HG02981 (cell line): ENCODE results near the gene CHID1.

Source experiments
- ATAC-seq: cut with Tn5 transposase; IDR thresholded peaks from one replicate; pipeline ENCODE4 v1.9.1; 2021; ENCODE audit warnings: mild to moderate bottlenecking, moderate library complexity; ENCODE audit not compliant: unreplicated experiment

The CHID1 gene

DNA sequence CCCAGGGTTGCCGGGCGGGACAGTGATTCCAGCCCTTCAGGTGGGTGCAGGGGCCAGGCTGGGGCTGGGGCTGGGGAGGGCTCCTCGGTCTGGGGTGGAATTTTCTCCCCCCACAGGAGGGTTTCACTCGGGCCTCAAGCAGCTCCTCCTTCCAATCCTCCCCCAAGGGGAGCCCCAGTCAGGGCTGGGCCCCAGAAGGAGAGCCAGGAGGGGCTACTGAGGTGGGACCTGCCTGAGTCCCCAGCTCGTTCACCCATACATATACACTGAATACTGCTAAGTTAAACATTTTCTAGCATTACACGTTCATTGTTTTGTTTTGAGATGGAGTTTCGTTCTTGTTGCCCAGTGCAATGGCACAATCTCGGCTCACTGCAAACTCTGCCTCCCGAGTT is 84.4 kb downstream of the CHID1 start:
- no peak for ATAC-seq

DNA sequence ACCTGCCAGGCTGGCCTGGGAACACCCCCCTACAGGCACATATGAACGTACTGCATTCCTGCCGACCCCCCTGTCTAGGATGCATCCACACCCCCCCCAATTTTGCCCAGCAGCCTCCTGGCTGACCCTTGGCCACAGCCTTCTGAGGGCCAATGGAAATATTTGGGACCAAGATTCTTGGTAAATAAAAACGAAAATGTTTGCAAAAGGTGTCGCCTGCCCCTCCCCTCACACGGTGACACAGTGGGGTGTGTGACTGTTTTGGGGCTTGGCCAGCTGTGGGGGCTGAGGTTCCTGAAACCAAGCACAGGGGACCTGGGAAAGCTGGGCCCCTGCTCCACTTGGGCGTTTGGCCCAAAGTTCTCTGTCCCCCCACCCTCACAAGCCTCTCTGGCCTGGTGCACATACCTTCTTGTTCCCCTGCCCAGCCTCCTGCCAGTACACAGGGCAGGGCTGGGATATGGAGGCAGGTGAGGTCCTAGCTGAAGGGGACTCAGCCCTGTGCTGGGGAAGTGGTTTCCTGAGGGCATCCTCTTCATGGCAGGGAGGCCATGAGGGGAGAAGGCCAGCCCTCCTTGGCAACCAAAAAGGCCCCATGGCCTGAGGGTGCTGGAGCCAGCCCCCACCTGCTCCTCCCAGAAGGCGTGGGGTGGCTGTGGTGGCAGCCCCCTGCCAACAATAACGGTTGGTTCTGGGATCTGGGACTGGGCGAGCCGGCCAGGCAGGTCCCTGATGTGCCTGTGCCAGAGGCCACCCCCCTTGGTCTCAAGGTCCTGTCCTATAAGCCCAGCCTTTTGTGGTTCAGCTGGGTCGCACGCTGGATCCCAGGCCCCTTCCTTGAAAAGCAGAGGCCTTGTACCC is 85.0 kb downstream of the CHID1 start:
- no peak for ATAC-seq

DNA sequence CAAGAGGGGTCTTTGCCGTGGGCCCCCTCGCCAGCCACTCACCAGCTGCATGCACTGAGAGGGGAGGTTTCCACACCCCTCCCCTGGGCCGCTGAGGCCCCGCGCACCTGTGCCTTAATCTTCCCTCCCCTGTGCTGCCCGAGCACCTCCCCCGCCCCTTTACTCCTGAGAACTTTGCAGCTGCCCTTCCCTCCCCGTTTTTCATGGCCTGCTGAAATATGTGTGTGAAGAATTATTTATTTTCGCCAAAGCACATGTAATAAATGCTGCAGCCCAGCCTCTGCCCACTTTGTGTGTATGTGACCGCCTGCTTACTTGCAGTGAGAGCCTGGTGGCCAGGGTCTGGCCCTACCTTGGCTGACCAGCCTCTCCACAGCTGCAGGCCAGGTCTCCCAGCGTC is 85.7 kb downstream of the CHID1 start:
- no peak for ATAC-seq

DNA sequence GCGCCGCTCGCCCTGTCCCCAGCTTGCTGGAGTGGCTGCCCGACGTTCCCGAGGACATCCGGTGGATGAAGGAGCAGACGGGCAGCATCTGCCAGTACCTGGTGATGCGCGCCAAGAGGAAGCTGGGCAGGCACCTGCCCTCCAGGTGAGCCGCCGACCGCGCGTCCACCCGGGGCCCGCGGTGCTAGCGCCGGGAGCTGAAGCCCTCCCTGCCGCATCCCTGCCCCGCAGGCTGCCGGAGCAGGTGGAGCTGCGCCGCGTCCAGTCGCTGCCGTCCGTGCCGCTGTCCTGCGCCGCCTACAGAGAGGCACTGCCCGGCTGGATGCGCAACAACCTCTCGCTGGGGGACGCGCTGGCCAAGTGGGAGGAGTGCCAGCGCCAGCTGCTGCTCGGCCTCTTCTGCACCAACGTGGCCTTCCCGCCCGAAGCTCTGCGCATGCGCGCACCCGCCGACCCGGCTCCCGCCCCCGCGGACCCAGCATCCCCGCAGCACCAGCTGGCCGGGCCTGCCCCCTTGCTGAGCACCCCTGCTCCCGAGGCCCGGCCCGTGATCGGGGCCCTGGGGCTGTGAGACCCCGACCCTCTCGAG is 86.2 kb downstream of the CHID1 start:
- no peak for ATAC-seq

DNA sequence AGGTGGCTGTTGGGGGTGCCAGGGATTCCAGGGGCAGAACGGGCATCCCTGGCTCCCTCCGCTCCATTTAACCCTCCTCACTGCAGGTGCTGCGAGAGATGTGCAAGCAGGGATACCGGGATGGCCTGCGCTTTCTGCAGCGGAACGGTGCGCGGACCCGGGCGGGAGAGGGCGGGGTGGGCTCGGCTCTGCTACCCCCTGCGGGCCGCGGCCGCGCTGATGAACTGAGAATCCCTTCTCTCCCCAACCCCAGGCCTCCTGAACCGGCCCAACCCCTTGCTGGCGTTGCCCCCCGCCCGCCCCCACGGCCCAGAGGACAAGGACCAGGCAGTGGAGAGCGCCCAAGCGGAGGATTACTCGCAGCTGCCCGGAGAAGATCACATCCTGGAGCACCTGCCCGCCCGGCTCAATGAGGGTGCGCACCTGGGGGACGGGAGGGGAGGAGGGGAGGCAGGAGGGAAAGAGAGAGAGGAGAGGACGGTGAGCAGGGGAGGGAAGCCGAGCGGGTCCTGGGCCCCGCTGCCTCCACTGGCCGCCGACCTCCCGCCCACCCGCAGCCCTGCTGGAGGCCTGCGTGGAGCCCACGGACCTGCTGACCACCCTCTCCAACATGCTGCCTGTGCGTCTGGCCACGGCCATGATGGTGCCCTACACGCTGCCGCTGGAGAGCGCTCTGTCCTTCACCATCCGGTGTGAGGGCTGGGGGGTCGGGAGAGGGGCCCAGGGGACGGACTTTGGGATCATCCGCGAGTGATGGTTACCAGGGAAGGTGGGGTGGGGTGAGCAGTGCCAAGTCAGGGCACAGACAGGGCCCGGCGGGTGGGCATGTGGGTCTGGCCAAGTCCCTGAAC is 86.9 kb downstream of the CHID1 start:
- no peak for ATAC-seq

DNA sequence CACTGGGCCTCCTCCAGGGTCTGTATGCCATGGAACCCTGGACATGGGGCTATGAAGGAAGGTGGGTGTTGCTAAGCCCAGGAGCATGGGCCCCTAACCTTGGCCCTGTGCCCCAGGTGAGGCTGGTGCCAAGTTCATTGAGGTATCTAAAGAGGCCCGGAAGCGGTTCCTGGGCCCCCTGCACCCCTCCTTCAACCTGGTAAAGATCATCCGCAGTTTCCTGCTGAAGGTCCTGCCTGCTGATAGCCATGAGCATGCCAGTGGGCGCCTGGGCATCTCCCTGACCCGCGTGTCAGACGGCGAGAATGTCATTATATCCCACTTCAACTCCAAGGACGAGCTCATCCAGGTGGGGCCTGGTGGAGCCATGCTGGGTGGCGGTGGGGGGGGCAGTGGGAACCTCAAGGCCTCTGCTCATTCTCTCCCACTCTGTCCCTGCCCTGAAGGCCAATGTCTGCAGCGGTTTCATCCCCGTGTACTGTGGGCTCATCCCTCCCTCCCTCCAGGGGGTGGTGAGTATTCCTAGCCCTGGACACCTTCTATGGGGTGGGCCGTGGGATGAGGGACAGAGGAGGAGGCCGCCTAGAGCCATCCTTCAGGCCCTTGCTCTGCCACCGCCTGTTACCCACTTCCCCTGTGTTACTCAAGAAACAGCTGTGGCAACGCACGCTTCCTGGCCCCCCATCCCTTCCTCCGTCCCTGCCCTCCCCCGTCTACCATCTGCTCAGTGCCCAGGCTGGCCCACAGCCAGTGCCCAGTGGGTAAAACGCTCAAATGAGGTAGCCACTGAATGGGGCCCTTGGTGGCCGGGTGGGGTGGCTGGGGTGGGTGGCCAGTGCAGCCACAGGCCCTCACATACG is 88.9 kb downstream of the CHID1 start:
- ATAC-seq, result no peak

DNA sequence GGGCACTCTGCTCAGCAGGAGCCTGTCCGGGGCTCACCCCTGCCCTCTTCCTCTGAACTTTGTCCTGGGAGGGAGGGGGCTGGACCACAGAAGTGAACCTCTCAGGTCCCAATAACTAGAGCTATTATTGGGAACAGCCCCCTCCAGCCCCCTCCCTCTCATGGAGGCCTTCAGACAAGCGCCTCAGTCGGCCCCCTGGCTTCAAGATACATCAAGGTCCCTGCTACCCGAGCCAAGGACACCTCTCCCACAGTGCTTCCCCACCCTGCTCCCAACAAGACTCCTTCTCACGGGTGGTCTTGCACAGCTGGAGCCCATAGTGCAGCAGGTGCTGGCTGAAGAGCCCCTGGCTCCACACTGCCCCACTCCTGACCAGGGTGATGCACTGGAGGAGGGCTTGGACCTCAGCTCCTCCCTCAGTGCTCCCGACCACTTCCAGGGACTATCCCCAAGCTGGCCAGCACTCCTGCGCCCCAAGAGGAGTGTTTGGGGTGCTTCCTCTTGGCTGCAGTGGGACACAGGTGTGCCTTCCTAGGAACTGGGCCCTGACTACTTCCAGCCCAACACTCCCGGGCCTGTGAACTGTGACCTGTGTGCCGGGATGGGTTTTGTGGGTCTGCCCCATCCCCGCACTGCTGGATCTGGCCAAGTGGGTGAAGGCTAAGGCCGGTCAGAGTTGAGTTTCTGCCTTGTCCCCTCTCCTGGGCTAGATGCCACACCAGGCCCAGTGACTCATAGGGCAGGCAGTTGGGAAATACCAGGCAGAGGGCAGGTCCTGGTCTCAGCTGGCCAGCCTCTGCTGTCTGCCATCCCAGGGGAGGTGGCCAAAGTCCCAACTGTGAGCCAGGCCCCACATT is 89.7 kb downstream of the CHID1 start:
- no peak for ATAC-seq

DNA sequence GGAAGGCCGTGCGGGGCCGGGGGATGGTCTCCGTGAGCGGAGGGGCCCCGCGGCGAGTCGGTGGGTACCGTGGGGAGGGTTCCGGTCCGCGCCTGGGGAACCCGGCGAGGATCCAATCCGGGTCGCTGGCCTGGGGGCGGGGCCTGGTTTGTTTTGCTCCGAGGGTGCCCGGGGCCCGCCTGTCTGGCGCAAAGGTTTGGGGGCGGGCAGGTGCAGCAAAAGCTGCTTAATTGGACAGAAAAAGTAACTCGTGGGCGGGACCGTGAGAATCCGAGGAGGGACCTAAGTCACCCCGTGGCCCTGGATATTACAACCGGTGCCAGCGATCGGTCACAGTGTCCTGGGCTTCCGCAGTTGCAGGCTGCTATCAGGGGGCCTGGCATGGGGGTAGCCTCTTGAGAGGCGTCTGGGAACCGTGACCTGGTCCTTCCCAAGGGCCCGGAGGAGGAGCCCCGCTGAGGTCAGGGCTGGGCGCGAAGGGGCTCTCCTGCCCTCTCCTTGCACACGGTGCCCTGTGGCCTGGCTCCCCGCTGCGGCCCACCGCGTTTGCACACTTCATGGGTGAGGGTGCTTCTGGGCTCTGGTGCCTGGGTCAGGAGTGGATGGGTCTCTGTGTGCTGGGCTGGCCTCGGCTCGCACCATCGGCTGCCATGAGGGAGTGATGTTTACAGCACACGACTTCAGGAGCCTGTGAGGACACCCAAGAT is 90.5 kb downstream of the CHID1 start:
- ATAC-seq, result peak; percentile 63

DNA sequence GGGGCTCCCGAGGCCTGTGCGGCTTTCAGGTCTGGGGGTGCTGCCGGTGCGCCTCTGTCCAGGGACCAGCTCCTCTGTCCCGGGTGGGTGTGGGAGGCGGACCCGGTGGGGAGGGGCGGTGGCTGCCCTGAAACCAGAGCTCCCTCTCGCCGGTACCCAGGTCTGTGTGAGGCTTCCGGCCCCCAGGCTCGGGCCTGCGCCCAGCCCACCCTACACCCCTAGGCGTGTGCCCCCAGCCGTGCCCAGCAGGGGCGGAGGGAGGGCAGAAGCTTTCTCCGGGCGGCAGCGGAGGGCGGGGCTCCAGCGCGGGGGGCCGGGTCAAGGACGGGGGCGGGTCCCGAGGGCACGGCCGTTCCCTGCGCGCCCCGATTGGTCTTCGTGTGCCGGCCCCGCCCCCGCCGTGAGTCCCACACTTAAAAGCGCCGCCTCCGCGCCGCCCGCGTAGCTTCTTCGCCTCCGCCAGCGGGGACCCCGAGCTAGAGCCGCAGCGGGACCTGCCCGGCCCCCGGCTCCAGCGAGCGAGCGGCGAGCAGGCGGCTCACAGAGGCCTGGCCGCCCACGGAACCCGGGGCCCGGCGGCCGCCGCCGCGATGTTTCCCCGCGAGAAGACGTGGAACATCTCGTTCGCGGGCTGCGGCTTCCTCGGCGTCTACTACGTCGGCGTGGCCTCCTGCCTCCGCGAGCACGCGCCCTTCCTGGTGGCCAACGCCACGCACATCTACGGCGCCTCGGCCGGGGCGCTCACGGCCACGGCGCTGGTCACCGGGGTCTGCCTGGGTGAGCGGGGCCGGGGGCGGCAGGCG is 91.3 kb downstream of the CHID1 start:
- ATAC-seq, result peak; percentile 56

DNA sequence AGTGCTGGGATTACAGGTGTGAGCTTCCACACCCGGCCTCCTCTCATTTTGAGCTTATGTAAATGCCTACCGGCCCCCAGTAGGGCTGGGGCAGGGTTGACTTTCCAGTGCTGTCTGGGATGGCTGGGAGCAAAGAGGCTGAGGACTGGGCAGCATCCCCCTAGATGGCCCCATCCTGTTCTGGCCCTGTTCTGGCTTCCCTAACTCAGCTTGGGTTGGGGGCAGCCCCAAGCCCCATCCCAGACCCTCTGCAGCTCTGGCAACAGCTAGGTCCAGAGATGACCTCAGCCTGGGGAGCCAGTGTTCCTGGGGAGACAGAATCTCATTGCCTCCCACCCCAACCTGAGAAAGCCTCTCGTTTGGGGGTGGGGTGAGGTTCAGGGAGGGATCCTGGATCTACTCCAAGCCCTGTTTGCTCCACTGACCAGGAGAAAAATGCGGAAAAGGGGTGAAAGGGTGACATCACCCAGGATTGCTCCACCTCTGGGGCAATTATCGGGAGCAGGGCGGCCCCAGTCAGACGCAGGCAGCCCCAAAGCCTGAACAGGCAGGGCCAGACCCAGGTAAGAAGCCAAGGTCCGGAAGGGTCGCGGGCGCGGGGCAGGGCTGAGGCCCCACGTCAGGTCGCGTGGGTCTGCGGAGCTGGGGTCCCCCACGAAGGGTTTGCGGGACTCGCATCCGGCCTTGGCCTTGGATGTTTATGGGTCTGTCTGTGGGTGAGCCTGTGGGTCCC is 92.0 kb downstream of the CHID1 start, which contains the start of gene PNPLA2:
Gene PNPLA2 (plus strand): TSS at position 519 of the 733 bp plus-strand sequence. CDS start 805 bp downstream, outside the sequence.
- ATAC-seq, result no peak
